HG03571 (cell line): Measurements from ENCODE around the gene PRKCE.

ENCODE experiments used
- ATAC-seq: cut with Tn5 transposase; IDR thresholded peaks from one replicate; pipeline ENCODE4 v1.9.1; 2021; ENCODE audit not compliant: unreplicated experiment

The PRKCE gene

GRCh38 chr2:46091004-46091403 lies 439.5 kb downstream of the PRKCE start:
- no peak for ATAC-seq

- ATAC-seq: no peak
Observed at GRCh38 chr2:46091961-46092667, 440.6 kb downstream of the PRKCE start.

GRCh38 chr2:46094689-46095088 lies 443.2 kb downstream of the PRKCE start:
- no peak for ATAC-seq

- ATAC-seq: no peak
Observed at GRCh38 chr2:46095830-46096229, 444.4 kb downstream of the PRKCE start.

GRCh38 chr2:46096260-46096659 lies 444.8 kb downstream of the PRKCE start:
- ATAC-seq: no peak

GRCh38 chr2:46097714-46098480 lies 446.4 kb downstream of the PRKCE start:
- no peak for ATAC-seq

- ATAC-seq: no peak
Observed at GRCh38 chr2:46098621-46099062, 447.2 kb downstream of the PRKCE start.

GRCh38 chr2:46101557-46102220 lies 450.2 kb downstream of the PRKCE start:
- no peak for ATAC-seq

- ATAC-seq: no peak
Observed at GRCh38 chr2:46106690-46107089, 455.2 kb downstream of the PRKCE start.

GRCh38 chr2:46114996-46115395 lies 463.5 kb downstream of the PRKCE start:
- no peak for ATAC-seq

GRCh38 chr2:46116150-46116549 lies 464.7 kb downstream of the PRKCE start:
- ATAC-seq: no peak

GRCh38 chr2:46116553-46116991 lies 465.1 kb downstream of the PRKCE start:
- ATAC-seq: no peak

- no peak for ATAC-seq
Observed at GRCh38 chr2:46117379-46117778, 465.9 kb downstream of the PRKCE start.

GRCh38 chr2:46117994-46118393 lies 466.5 kb downstream of the PRKCE start:
- ATAC-seq: no peak

- no peak for ATAC-seq
Observed at GRCh38 chr2:46118656-46119371, 467.3 kb downstream of the PRKCE start.

- no peak for ATAC-seq
Observed at GRCh38 chr2:46119453-46119852, 468.0 kb downstream of the PRKCE start.

GRCh38 chr2:46120792-46121555 lies 469.5 kb downstream of the PRKCE start:
- no peak for ATAC-seq

GRCh38 chr2:46122318-46122976 lies 471.0 kb downstream of the PRKCE start:
- ATAC-seq: no peak

GRCh38 chr2:46123013-46123412 lies 471.5 kb downstream of the PRKCE start:
- no peak for ATAC-seq

GRCh38 chr2:46125798-46126197 lies 474.3 kb downstream of the PRKCE start:
- no peak for ATAC-seq
